Measurements from ENCODE around the gene PBRM1. TPM values are rescaled to one million over a fixed set of nuclear protein-coding genes. Genes with fewer than 3 reads are reported as not detected.

The PBRM1 gene
- total RNA-seq, 2 experiments from 2014 or later = 75.7 to 91.1 TPM

- H4K20me1 ChIP-seq (ENCODE audit: insufficient read depth, low read length) = peaks cover 21% of the 10 kb centered on the region; the same call in 1 of the 2 replicates
- no peaks in the 10 kb centered on the region for H3K9me3 ChIP-seq (ENCODE audit: low read length)
- no TSS peak for BruUV-seq (replicated peaks)
- intact Hi-C loops (cut with micrococcal nuclease; ENCODE audit: unreplicated experiment) = loop anchor here (1.0 to 5.0 kb wide), 3 partner anchors 64 to 149 kb away; partner anchors contain the start of genes NISCH and PBRM1
- ChIA-PET POLR2A (interaction anchor here (0.6 to 1.5 kb wide), 10 partner anchors 8 to 205 kb away, joined by 3 to 7 read pairs (median 4); no protein-coding TSS in a partner anchor), CTCF (ENCODE audit: unreplicated experiment) (interaction anchor here (0.5 to 0.9 kb wide), 3 partner anchors 15 to 525 kb away, joined by 3 to 5 read pairs (median 4); no protein-coding TSS in a partner anchor)
- peak within 1 kb of the TSS; percentile 90 for H3K4me3 ChIP-seq (ENCODE audit: low read depth, low read length, poor library complexity, severe bottlenecking)
- TF ChIP-seq, protein P1, sequence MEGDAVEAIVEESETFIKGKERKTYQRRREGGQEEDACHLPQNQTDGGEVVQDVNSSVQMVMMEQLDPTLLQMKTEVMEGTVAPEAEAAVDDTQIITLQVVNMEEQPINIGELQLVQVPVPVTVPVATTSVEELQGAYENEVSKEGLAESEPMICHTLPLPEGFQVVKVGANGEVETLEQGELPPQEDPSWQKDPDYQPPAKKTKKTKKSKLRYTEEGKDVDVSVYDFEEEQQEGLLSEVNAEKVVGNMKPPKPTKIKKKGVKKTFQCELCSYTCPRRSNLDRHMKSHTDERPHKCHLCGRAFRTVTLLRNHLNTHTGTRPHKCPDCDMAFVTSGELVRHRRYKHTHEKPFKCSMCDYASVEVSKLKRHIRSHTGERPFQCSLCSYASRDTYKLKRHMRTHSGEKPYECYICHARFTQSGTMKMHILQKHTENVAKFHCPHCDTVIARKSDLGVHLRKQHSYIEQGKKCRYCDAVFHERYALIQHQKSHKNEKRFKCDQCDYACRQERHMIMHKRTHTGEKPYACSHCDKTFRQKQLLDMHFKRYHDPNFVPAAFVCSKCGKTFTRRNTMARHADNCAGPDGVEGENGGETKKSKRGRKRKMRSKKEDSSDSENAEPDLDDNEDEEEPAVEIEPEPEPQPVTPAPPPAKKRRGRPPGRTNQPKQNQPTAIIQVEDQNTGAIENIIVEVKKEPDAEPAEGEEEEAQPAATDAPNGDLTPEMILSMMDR (conservative IDR thresholded peaks at IDR 0.05; ENCODE audit: low read length) = no peak; the same call in 1 of the 2 replicates
- TF ChIP-seq EZH2phosphoT487 (IDR thresholded peaks at IDR 0.05; ENCODE audit: borderline replicate concordance, low read depth, low read length) = no peak
- H3K4me2 ChIP-seq (ENCODE audit: low read length) = peak within 1 kb of the TSS; percentile 85
- H3K9me2 ChIP-seq (ENCODE audit: insufficient read depth, low read length) = no peaks in the 10 kb centered on the region
- H3K4me1 ChIP-seq (ENCODE audit: insufficient read depth, low read length, poor library complexity, severe bottlenecking) = peaks cover 56% of the 10 kb centered on the region
- H2AFZ ChIP-seq (ENCODE audit: low read length) = peak within 1 kb of the TSS; percentile 67; the same call in 1 of the 2 replicates
- peak within 1 kb of the TSS; percentile 51 for H3K27ac ChIP-seq (ENCODE audit: low read depth, low read length, poor library complexity, severe bottlenecking)
- DNase-seq (ENCODE audit: low spot score) = peak; percentile 99
- peaks cover 28% of the 10 kb centered on the region for H3K36me3 ChIP-seq (ENCODE audit: insufficient read depth, low read length)
- H3K79me2 ChIP-seq (ENCODE audit: insufficient read depth, low read depth, low read length) = peaks cover 46% of the 10 kb centered on the region
These were observed 149.1 kb downstream of the PBRM1 start, which contains the start of gene UQCC5 for GRCh38 chr3:52536369-52537164. TSS of gene UQCC5 (plus strand) at chr3:52536605. CDS start at chr3:52536756, 151 bp downstream.

DNA sequence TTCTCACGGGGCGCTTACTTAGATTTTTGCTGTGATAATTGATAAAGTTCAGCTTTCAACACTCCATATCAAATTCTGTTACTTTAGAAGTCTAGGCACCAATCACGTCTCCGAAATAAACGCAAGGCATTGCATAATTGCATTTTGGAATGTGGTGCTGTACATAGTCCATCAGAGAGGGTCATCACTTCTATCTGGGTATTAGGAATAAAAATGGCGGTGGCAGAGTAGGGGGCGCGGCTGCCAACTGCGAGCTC lies 149.7 kb downstream of the PBRM1 start:
- TF ChIP-seq EZH2phosphoT487 (IDR thresholded peaks at IDR 0.05; ENCODE audit: borderline replicate concordance, low read depth, low read length) = no peak
- TF ChIP-seq, protein P1 (conservative IDR thresholded peaks at IDR 0.05; ENCODE audit: low read length) = peak; percentile 12; the same call in 1 of the 2 replicates
- Histone ChIP-seq H3K79me2 (ENCODE audit: insufficient read depth, low read depth, low read length) (peaks cover 46% of the 10 kb centered on the region), H3K36me3 (ENCODE audit: insufficient read depth, low read length) (peaks cover 22% of the 10 kb centered on the region), H2AFZ (ENCODE audit: low read length) (peak overlapping the region; percentile 34; the same call in 1 of the 2 replicates), H3K4me1 (ENCODE audit: insufficient read depth, low read length, poor library complexity, severe bottlenecking) (peaks cover 57% of the 10 kb centered on the region), H3K4me3 (ENCODE audit: low read depth, low read length, poor library complexity, severe bottlenecking) (peak overlapping the region; percentile 13), H3K27ac (ENCODE audit: low read depth, low read length, poor library complexity, severe bottlenecking) (peak overlapping the region; percentile 13), H3K9me3 (ENCODE audit: low read length) (no peaks in the 10 kb centered on the region), H4K20me1 (ENCODE audit: insufficient read depth, low read length) (peaks cover 17% of the 10 kb centered on the region; the same call in 1 of the 2 replicates), H3K9me2 (ENCODE audit: insufficient read depth, low read length) (no peaks in the 10 kb centered on the region), H3K4me2 (ENCODE audit: low read length) (peak overlapping the region; percentile 64)
- ChIA-PET POLR2A (interaction anchor here (0.6 to 1.5 kb wide), 10 partner anchors 9 to 205 kb away, joined by 3 to 7 read pairs (median 4); no protein-coding TSS in a partner anchor), CTCF (ENCODE audit: unreplicated experiment) (interaction anchor here (0.5 to 0.9 kb wide), 3 partner anchors 15 to 525 kb away, joined by 3 to 5 read pairs (median 4); no protein-coding TSS in a partner anchor)
- intact Hi-C loops (cut with micrococcal nuclease; ENCODE audit: unreplicated experiment) = loop anchor here (1.0 to 5.0 kb wide), 3 partner anchors 64 to 149 kb away; partner anchors contain the start of genes NISCH and PBRM1
- no TSS peak for BruUV-seq (replicated peaks)
- DNase-seq (ENCODE audit: low spot score) = no peak
